GM18526 (cell line): Measurements from ENCODE around the gene ITIH1.

ENCODE experiments used
- POLR2A ChIP-seq: IDR thresholded peaks from 3 replicates; pipeline ENCODE4 v1.6.1; 2011; ENCODE audit not compliant: insufficient read length; ENCODE audit errors: extremely low read depth

Gene ITIH1

GRCh38 chr3:52834871-52835501 lies 57.6 kb downstream of the ITIH1 start, which contains the start of gene MUSTN1:
Gene MUSTN1, minus strand, starts transcription at chr3:52835019. Its CDS starts 71 bp downstream, at chr3:52834948.
- TF ChIP-seq POLR2A = no peak

- TF ChIP-seq POLR2A = no peak
These were observed 58.5 kb downstream of the ITIH1 start for GRCh38 chr3:52835766-52836470.

- TF ChIP-seq POLR2A = no peak
These were observed 59.1 kb downstream of the ITIH1 start for GRCh38 chr3:52836471-52836845.

- no peak for TF ChIP-seq POLR2A
These were observed 59.6 kb downstream of the ITIH1 start for GRCh38 chr3:52836986-52837385.

- no peak for TF ChIP-seq POLR2A
These were observed 61.3 kb downstream of the ITIH1 start for GRCh38 chr3:52838561-52839267.

GRCh38 chr3:52839268-52839575 lies 61.8 kb downstream of the ITIH1 start:
- TF ChIP-seq POLR2A = no peak

GRCh38 chr3:52839892-52840545 lies 62.6 kb downstream of the ITIH1 start:
- no peak for TF ChIP-seq POLR2A

GRCh38 chr3:52841211-52841980 lies 64.0 kb downstream of the ITIH1 start:
- TF ChIP-seq POLR2A = no peak
